ENCODE results near the gene NAB2.
A peak's percentile ranks its signal among the peaks of the same experiment; 100 is the strongest.
"Not testable (repeated sequence)": the region's sequence is repeated elsewhere in the genome, so short reads cannot be mapped to it uniquely, and the experiment has no call there.

NAB2 gene, protein sequence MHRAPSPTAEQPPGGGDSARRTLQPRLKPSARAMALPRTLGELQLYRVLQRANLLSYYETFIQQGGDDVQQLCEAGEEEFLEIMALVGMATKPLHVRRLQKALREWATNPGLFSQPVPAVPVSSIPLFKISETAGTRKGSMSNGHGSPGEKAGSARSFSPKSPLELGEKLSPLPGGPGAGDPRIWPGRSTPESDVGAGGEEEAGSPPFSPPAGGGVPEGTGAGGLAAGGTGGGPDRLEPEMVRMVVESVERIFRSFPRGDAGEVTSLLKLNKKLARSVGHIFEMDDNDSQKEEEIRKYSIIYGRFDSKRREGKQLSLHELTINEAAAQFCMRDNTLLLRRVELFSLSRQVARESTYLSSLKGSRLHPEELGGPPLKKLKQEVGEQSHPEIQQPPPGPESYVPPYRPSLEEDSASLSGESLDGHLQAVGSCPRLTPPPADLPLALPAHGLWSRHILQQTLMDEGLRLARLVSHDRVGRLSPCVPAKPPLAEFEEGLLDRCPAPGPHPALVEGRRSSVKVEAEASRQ

DNA sequence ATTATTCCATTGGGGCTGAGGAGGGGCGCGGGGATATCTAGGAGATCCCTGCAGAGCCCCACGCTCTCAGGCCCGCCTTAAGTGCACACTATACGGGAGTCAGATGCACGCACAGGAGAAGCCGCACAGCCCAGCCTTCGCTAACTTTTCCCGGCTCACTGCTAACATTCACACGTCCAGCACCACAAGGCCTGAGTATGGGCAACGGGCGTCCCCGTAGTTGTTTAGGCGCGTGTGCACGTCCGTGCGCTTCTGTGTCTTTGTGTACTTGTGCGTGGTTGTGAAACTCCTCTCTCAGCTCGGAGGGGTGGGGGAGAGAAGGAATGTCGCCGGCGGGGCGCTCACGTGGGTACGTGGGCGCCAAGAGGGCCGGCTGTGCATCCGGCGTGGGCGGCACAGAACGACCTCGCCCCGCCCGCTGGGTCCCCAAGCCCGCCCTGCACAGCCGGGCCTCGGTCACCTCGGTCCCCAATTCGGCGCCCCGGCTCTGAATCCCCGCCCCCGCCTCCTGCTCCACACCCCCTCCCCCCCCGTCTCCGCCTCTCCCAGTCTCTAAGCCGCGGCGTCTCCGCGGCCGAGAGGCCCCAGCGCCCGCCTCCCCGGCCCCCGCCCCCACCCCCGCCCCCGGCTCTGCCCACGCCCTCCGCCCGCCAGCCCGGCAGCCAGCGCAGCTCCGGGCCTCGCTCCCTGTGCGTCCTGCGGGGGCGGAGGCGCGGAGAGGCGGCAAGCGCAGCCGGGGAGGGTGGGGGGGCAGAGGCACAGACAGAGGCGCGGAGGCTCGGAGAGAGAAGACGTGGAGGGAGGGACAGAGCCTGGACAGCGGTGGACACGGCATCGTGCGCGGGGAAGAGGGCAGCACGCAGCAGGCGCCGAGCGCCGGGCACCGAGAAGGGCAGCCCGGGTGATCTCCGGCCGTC, at the start of gene NAB2:
Gene NAB2, plus strand, starts transcription at position 761 of the 917 bp plus-strand sequence. CDS start 158 bp downstream, outside the sequence.
- peak; percentile 95 for DNase-seq (ENCODE audit: low spot score)

DNA sequence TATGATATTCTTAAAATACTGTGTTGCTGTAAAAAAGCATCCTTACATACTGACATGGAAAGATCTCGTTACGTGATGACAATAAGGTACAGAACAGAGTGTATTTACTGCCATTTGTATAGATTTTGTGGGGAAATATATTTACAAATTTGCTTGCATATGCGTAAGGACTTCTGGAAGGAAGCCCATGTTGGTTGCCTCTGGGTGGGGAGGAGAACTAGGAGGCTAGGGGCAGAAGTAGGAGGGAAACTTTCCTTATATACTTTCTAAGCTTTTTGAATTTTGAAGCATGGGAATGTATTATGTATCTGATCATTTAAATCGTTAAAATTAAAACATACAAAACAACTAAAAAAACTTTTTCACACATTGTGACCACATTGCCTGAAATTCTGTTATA, 48.7 kb upstream of the NAB2 start:
- DNase-seq (ENCODE audit: low spot score): no peak

DNA sequence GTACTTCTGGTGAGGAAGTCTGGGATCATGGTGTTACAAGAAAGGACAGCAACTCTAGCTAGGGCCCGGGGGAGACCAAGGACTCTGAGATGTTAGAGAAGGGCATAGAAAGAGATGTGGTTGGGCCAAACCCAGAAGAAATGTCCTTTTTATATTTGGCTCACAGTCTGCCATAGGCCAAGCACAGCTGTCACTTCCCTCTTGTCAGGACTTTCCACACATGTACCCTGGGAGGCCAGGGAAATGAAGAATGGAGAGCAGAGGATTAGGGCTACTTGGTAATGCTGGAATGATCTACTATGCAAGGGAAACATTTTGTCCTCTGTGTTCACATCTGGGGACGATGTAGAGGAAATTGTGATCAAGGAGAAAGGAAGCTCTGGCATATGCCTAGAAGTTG, 48.2 kb upstream of the NAB2 start:
- DNase-seq (ENCODE audit: low spot score): no peak

DNA sequence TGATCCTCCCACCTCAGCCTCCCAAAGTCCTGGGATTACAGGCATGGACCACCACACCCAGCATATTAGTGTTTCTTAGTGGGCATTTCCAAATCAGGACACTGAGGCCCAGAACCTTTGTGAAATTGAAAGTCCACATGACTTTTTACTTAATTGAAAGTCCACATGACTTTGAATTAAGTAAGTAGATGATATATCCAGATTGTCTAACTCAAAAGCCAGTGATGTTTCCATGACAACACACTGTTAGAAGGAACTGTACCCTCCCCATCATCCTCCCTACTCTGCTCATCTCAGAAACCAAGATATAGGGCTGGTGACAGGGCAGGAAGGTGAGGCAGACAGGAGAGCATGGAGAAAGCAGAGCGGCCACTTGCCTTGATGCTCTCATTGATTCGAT, 46.2 kb upstream of the NAB2 start:
- no peak for DNase-seq (ENCODE audit: low spot score)

DNA sequence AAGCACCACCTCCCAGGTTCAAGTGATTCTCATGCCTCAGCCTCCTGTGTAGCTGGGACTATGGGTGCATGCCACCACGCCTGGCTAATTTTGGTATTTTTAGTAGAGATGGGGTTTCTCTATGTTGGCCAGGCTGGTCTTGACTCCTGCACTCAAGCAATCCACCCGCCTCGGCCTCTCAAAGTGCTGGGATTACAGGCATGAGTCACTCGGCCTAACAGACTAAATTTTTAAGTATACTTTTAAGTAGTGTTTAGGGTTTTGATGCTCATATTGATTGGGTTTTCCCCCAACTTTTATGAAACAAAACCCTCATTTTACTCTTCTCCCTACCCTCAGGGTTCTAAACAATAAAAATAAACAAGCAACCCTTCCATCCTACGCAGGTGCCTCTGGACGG, 44.4 kb upstream of the NAB2 start:
- no peak for DNase-seq (ENCODE audit: low spot score)

DNA sequence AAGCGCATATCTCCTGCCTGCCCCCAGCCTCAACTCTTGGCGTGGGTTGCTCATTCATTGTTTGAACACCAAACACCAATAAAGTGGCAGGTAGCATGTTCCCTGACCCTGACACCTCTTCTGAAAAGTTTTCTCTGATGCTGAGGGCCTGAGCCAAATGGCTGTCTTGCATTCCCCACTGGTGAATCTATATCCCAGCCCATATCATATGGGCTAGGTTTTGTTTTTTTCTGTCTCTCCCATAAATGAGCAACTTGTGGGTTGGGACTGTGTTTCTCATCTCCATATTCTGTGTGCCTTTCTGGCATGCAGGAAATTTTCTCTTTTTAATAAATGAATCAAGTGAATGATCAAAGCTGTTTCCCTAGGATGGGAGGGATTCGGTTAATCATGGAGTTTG, 44.0 kb upstream of the NAB2 start:
- no peak for DNase-seq (ENCODE audit: low spot score)

DNA sequence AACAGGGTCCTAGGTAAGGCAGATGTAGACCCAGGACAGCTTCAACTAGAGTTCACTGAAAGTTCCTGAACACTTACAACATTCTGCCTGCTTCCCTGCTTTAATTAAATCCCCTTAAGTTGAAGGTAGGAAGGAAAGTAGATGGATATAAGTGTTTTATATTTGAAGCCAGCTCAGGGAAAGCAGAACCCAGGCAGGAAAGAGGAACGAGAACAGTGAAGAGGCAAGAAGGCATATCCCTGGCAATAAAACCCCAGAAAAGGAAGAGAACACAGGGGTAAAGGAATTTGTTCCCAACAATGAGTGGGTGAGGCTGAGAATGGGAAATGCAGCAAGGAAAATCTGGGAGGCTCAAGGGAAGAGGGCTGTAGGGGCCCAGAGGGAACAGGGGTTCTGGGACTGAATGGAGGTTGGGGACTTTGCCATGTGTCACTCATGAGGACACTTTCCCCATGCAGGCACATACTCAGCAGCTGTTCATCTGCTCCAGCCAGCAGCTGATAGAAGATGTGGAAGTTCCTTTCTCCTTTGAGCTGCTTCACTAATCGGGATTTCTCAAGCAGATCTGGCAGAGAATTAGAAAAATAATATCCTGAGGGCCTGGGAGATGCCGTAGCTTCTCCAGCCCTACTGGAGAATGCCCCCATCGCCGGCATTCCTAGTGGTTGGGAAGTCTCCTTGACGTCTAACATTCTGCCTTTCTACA, 42.7 kb upstream of the NAB2 start:
- DNase-seq (ENCODE audit: low spot score): no peak

DNA sequence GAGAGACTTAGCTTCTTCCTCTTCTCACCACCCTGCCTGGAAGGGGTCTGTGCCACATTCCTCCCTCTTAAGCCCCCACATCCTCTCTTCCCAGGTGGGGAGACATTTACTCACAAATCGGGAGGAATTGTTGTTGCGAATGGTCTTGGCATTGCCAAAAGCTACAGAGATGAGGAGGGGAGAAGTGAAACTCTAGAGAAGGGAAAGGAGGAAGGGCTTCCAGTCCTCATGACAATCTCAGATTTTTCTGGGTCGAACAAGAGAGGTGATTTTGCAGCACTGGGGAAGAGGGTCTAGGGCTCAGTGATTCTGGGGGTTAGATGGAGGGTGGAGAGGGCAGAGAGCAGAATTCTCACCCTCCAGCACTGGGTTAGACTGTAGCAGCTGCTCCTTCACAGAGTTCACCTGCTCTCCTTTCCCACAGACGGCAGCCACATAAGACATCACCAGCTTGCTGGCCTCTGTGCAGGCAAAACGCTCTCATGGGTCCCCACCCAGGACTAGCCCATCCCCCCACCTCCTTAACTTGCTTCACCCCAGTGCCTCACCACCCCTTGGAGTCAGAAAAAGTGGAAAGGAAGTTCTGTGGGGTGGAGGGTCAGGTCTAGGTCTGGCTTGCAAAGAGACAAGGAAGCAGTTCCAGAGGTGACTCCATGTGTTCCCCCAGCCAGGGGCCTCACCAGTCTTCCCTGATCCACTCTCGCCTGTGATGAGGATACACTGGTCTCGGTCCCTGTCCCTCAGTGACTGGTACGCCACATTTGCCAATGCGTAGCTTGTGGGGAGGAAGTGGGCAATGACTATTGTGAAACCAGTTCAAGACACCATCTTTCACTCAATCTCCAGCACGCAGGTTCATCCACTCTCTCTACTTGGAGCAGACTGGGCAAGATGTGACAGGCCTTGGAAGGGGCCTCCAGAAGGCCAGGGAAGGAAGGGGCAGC, 41.7 kb upstream of the NAB2 start:
- no peak for DNase-seq (ENCODE audit: low spot score)

DNA sequence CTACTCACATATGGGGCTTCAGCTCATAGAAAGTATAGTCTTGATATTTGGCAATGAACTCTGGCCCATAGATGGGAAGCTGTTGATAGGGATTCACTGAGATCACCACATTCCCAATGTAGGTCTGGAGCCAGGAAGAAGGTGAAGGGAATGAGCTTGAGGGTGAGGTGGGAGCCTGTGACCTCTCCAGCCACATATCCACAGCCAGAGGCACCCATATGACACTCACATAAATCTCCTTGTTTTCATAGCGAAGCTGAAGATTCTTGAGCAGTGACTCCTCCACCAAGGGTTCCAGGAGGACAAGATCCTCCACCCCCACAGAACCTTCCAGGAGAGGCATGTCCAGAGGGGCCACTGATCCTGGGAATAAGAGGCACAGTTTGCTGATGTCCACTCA, 40.9 kb upstream of the NAB2 start:
- no peak for DNase-seq (ENCODE audit: low spot score)

DNA sequence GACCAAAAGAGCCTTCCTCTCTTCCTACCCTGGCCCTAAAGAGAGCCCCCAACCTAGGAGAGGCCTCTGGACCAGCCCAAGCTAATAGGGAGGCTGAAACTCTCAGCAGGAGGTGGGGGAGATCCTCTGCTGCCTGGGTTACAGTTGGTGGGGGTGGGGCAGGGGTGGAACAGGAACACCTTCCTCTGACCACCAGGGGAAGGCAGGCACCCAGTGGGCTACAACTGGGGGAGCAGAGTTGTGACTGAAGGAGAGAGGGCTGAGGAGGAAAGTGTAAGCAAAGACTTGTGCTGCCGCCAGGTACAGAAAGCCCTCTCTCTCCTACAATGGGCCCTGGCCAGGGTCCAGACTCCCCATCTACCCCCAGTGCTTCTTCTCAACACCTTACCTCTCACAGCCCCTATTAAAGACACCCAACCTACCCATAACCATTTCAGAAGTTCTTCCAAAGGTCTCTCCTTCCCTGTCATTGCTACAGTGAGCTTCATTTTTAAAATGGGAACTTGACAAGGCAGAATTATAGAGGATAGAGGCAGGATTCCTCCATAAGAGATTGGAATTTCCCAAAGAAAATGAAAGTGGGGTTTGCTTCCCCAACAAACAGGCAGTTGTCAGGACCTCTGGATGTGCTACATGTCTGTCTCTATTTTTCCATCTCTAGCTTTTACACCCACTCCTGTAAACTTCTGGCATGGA, 40.3 kb upstream of the NAB2 start:
- no peak for DNase-seq (ENCODE audit: low spot score)

DNA sequence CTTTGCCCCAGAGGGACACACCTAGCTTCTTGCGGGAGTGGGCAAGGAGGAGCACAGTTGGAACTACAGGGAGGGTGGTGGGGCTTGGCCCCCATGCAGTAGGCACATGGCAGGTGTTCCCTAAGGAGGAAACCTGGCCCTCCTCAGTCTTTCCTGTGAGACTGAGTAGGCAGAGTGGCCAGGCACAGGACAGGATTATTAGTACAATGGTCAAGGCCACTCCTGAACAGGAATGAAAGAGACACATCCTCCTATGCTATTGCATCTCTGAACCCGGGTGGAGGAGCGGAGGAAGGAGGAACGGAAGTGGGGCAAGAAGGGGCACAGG, 39.8 kb upstream of the NAB2 start:
- no peak for DNase-seq (ENCODE audit: low spot score)

DNA sequence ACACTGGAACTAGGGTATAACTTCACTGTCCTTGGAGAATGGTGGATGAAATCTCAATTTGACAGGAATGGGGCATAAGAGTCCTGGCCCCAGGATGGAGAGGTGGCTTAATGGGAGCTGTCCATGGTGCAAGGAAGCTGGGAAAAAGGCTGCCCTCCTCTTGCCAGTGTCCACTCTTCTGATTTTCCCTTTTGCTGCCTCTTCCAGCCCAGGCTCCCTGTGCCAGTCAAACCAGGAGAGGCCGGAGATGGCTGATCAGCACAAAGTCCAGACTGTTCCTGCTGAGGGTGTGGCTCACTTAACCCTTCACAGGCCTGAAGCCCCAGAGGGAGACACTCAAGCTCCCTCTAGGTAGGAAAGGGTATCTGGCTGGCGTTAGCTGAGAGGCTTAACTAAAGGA, 39.0 kb upstream of the NAB2 start, which contains the start of gene MYO1A:
Gene MYO1A, minus strand, starts transcription at position 240 of the 400 bp plus-strand sequence. CDS start 1,806 bp downstream, outside the sequence.
- no peak for DNase-seq (ENCODE audit: low spot score)

DNA sequence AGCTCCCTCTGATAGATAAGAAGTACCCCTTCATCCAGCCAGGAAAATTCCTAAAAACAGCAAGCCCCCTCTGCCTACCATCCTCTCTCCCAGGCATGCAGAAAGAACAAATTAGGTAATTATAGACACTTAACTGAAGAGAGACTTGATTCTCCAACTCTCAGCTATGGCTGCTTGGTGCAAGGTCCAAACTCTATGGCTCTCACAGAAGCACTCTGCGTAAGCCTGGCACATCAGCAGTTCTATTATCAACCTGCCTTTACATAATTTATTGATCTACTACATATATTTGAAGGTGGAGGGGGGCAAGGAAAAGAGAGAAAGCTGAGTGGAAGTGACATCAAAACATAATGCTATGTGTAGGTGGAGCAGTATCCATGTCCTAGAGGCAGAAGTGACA, 37.9 kb upstream of the NAB2 start:
- DNase-seq (ENCODE audit: low spot score): no peak

DNA sequence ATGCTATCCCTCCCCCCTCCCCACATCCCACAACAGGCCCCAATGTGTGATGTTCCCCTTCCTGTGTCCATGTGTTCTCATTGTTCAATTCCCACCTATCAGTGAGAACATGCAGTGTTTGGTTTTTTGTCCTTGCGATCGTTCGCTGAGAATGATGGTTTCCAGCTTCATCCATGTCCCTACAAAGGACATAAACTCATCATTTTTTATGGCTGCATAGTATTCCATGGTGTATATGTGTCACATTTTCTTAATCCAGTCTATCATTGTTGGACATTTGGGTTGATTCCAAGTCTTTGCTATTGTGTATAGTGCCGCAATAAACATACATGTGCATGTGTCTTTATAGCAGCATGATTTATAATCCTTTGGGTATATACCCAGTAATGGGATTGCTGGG, 35.8 kb upstream of the NAB2 start:
- not testable (repeated sequence) for DNase-seq (ENCODE audit: low spot score)

DNA sequence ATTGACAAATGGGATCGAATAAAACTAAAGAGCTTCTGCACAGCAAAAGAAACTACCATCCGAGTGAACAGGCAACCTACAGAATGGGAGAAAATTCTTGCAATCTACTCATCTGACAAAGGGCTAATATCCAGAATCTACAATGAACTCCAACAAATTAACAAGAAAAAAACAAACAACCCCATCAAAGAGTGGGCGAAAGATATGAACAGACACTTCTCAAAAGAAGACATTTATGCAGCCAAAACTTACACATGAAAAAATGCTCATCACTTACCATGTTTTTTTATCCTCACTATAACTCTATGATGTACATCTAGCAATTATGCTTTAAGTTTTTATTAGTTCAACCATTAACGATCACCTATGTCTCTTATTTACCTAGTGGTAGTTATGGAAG, 35.0 kb upstream of the NAB2 start:
- not testable (repeated sequence) for DNase-seq (ENCODE audit: low spot score)

DNA sequence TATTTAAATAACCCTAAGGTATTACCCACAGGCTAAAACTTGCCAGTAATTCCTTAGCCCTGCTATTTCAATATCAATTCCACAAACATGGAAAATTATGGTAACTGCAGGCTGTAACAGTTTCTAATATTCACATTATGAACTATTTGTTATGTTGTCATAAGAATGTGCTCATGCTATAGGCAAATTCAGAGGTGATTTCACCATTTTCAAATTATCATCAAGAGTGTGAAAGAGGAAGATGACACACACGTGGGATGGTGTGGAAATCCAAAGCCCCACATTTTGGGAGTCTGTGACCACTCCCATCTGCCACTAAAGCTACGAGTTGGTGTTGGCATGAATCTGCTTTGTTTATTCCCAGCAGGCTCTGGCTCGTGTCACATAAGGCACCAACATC, 33.1 kb upstream of the NAB2 start:
- DNase-seq (ENCODE audit: low spot score): no peak

DNA sequence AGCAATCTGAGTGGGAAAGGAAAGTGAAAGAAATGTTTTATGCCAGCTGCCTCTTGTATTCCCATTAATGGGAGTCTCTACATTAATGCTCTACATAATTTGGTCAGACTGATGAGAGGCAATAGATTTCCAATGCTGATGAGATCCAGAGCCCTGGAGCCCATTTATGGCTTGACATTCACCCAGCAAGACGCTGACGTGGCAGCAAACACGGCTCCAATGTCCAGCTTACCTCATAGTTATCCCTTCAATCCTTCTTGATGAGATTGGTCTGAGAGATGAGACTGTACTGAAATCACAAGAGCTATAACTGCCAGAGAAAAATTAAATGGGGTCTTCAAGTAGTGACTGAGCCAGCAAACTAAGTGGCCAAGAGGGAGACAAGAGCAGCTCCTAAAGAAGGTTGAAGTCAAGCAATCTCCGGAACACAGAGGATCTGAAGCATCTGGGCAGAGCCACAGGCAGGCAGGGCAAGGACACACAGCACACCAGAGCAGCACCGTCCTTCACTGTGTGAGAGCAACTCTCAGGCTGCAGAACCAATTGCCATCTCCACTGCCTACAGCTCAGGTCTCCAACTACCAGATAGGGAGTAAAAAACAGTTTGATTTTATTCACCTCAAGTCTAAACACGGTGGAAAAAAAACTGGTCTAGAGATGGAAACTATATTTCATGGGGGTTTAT, 31.7 kb upstream of the NAB2 start:
- no peak for DNase-seq (ENCODE audit: low spot score)

DNA sequence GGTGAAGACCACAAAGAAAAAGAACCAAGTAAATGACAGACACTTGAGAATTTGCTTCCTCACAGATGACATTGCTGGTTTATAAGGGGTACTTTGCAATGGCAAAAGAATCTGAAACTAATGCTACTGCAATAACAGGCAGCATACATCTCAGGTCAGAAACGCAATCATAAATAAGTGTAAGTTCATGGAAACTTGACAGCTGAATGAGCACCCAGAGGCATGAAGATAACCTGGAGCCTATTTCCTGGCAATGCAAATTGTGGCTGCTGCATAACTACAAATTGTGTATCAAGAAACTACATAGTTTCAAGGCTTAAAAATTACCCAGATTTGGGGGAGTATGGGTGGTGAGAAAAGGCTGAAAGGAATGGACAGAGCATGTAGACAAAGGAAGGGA, 30.5 kb upstream of the NAB2 start:
- DNase-seq (ENCODE audit: low spot score): no peak

DNA sequence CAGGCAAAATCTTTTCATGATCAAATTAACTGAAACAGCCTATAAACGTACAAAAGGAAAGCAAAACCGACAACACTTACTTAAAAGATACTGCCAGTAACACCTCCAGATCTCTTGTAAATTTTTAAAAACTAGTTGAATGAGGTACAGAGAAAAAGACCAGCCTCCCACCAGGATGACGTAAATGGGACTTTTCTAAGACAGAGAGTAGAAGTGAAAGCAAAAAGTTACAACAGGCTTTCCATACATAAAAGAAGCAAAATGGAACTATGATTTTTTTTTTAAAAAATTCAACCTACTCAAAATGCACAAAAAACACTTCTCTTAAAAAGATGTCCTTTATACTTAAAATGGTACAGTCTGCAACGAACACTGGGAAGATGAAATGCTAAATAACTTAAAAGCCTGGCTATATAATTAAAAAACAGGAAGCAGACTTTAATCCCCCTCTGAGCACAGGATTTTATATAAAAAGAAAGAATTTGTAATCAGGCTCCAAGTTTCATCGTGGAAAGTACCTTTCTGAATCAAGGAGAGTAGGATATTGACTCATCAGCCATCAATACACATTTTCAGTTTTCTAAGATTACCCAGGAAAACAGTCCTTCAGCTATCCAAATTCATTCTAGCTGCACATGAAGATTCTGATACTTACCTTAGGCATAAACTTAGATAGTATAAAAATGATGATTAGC, 24.8 kb upstream of the NAB2 start:
- no peak for DNase-seq (ENCODE audit: low spot score)
